ENCODE measurements around the gene MMRN2. TPM values are rescaled to one million over a fixed set of nuclear protein-coding genes. Genes with fewer than 3 reads are reported as not detected.

The MMRN2 gene
- total RNA-seq, 4 donors from 2014 or later = 27.6 to 81.2 (median 61.9) TPM

- Histone ChIP-seq H3K36me3 (peaks cover 0 to 7% (median 0%) of the 10 kb centered on the region in 3 donors), H3K4me3 (no peak overlapping the region), H3K27ac (no peak overlapping the region), H3K9me3 (no peaks in the 10 kb centered on the region), H3K27me3 (no peaks in the 10 kb centered on the region), H3K4me1 (peaks cover 0 to 24% (median 6%) of the 10 kb centered on the region in 4 donors)
- TF ChIP-seq, protein P1, sequence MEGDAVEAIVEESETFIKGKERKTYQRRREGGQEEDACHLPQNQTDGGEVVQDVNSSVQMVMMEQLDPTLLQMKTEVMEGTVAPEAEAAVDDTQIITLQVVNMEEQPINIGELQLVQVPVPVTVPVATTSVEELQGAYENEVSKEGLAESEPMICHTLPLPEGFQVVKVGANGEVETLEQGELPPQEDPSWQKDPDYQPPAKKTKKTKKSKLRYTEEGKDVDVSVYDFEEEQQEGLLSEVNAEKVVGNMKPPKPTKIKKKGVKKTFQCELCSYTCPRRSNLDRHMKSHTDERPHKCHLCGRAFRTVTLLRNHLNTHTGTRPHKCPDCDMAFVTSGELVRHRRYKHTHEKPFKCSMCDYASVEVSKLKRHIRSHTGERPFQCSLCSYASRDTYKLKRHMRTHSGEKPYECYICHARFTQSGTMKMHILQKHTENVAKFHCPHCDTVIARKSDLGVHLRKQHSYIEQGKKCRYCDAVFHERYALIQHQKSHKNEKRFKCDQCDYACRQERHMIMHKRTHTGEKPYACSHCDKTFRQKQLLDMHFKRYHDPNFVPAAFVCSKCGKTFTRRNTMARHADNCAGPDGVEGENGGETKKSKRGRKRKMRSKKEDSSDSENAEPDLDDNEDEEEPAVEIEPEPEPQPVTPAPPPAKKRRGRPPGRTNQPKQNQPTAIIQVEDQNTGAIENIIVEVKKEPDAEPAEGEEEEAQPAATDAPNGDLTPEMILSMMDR (IDR thresholded peaks at IDR 0.05) = no peak
- TF ChIP-seq EP300 (IDR thresholded peaks at IDR 0.05) = no peak
- no peak for DNase-seq (ENCODE audit: low spot score in 2 of 2)
These were observed 12.9 kb downstream of the MMRN2 start for GRCh38 chr10:86944471-86944870.

GRCh38 chr10:86944031-86944419 is 13.4 kb downstream of the MMRN2 start:
- Histone ChIP-seq H3K4me3 (no peak overlapping the region), H3K4me1 (peaks cover 0 to 26% (median 6%) of the 10 kb centered on the region in 4 donors), H3K27ac (no peak overlapping the region), H3K36me3 (peaks cover 0 to 7% (median 0%) of the 10 kb centered on the region in 3 donors), H3K9me3 (no peaks in the 10 kb centered on the region), H3K27me3 (no peaks in the 10 kb centered on the region)
- TF ChIP-seq, protein P1 (IDR thresholded peaks at IDR 0.05) = no peak
- TF ChIP-seq EP300 (IDR thresholded peaks at IDR 0.05) (no peak), POLR2A (IDR thresholded peaks at IDR 0.05) (no peak)
- no peak for DNase-seq (ENCODE audit: low spot score in 2 of 2)
- WGBS, 2 donors = 80 to 93% methylated on average over 1 to 4 of the region's 4 CpGs

DNA sequence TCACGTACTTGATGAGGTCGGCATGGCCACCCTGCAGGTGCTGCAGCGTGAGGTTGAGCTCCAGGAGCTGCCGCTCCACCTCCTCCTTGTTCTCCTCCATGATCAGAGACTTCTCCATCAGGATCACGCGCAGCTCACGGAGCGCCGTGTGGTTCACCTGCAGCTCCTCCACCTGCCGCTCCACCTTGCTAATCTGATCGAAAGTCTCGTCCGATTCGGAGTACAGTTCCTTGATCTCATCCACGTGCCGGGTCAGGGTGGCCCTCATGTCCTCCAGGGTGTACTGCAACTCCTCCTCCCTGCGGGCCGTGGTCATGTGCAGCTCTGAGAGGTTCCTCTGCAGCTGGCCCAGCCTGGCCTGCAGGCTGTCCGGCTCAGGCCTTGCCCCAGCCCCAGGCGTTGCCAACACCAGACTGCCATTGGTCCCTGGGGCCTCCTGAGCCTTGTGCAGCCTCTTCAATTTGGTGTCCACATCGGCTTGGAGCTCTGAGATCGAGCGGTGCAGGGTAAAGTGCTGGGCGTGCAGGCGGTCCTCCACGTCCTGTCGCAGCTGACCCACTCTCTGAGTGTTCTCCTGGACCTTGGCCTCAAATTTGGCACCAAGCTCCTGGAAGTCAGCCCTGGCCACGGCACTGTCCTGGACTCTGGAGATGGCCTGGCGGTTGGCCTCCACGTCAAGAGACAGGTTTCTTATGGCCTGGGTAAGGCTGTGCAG is 13.9 kb downstream of the MMRN2 start:
- no peak overlapping the region for H3K4me3 ChIP-seq
- no peaks in the 10 kb centered on the region for H3K27me3 ChIP-seq
- H3K9me3 ChIP-seq = no peaks in the 10 kb centered on the region
- 93 to 94% methylated on average over 20 to 30 of the region's 30 CpGs for WGBS, 2 donors
- H3K36me3 ChIP-seq = peaks cover 0 to 7% (median 0%) of the 10 kb centered on the region in 3 donors
- peaks cover 0 to 30% (median 6%) of the 10 kb centered on the region in 4 donors for H3K4me1 ChIP-seq
- no peak for DNase-seq (ENCODE audit: low spot score in 2 of 2)
- no peak overlapping the region for H3K27ac ChIP-seq
- TF ChIP-seq POLR2A (IDR thresholded peaks at IDR 0.05) = no peak
- TF ChIP-seq EP300 (IDR thresholded peaks at IDR 0.05) = no peak
- TF ChIP-seq, protein P1 (IDR thresholded peaks at IDR 0.05) = no peak

GRCh38 chr10:86942441-86943315 is 14.7 kb downstream of the MMRN2 start:
- Histone ChIP-seq H3K27ac (peak overlapping the region in 1 of 4 donors; percentile 36), H3K9me3 (no peaks in the 10 kb centered on the region), H3K27me3 (no peaks in the 10 kb centered on the region), H3K36me3 (peaks cover 0 to 7% (median 0%) of the 10 kb centered on the region in 3 donors), H3K4me3 (no peak overlapping the region), H3K4me1 (peaks cover 0 to 30% (median 6%) of the 10 kb centered on the region in 4 donors)
- no peak for DNase-seq (ENCODE audit: low spot score in 2 of 2)
- TF ChIP-seq, protein P1 (IDR thresholded peaks at IDR 0.05) = no peak
- TF ChIP-seq EP300 (IDR thresholded peaks at IDR 0.05) (no peak), POLR2A (IDR thresholded peaks at IDR 0.05) (no peak)
- 61 to 80% methylated on average over 44 to 68 of the region's 94 CpGs for WGBS, 2 donors

- peaks cover 0 to 7% (median 0%) of the 10 kb centered on the region in 3 donors for H3K36me3 ChIP-seq
- H3K27ac ChIP-seq = peak overlapping the region in 1 of 4 donors; percentile 36
- no peaks in the 10 kb centered on the region for H3K27me3 ChIP-seq
- DNase-seq (ENCODE audit: low spot score in 2 of 2) = no peak
- 91 to 93% methylated on average over 12 to 14 of the region's 14 CpGs for WGBS, 2 donors
- H3K9me3 ChIP-seq = no peaks in the 10 kb centered on the region
- H3K4me3 ChIP-seq = no peak overlapping the region
- TF ChIP-seq POLR2A (IDR thresholded peaks at IDR 0.05) (no peak), EP300 (IDR thresholded peaks at IDR 0.05) (no peak)
- TF ChIP-seq, protein P1 (IDR thresholded peaks at IDR 0.05) = no peak
- H3K4me1 ChIP-seq = peaks cover 0 to 30% (median 6%) of the 10 kb centered on the region in 4 donors
These were observed 15.4 kb downstream of the MMRN2 start for GRCh38 chr10:86941991-86942421.
